ENCODE data around the gene SPNS2.
"Not testable (repeated sequence)": the region's sequence is repeated elsewhere in the genome, so short reads cannot be mapped to it uniquely, and the experiment has no call there.

Gene SPNS2

DNA sequence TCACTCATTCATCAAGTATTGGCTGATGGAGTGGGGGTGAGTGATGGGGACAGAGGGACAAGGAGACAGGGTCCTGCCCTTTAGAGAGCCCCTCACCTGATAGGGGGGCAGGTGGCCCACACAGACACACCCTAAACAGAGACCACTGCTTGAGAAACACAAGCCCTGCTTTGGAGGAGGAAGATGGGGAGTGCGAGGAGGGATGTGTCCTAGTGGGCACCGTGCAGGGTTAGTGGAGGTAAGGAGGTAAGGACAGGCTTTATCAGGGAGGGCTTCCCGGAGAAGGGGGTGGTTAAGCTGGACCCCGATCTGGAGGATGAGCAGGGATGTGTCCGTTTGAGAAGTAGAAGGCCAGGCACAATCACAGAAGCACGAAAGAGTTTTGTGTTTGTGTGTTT is 77.5 kb downstream of the SPNS2 start:
- DNase-seq, result no peak

DNA sequence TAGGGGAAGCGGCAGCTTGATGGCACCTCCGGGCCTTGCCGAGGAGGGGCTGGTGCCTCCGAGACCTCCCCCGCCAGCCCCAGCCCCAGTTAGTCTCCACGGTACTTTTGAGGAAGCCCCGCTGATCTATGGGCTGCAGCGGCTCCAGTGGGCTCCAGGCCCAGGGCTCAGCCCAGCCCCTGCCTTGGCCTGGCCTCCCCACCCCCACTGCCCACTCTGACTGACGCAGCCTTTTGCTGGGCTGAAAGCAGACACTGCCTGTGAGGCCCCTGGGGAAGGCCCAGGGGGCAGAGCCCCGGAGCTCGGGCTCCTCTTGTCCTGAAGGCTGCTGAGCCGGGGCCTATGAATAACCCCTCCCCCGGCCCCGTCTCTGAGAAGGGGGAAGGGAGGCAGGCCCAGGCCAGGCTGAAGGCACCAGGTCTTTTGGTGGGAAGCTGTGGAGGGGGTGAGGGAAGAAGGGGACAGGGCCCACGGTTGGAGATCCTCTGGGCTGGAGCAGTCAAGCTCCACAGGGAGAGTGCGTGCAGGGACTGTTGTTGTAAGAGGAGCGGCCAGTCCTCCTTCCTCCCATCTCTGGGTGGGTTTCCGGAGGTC is 78.1 kb downstream of the SPNS2 start:
- DNase-seq, result no peak

DNA sequence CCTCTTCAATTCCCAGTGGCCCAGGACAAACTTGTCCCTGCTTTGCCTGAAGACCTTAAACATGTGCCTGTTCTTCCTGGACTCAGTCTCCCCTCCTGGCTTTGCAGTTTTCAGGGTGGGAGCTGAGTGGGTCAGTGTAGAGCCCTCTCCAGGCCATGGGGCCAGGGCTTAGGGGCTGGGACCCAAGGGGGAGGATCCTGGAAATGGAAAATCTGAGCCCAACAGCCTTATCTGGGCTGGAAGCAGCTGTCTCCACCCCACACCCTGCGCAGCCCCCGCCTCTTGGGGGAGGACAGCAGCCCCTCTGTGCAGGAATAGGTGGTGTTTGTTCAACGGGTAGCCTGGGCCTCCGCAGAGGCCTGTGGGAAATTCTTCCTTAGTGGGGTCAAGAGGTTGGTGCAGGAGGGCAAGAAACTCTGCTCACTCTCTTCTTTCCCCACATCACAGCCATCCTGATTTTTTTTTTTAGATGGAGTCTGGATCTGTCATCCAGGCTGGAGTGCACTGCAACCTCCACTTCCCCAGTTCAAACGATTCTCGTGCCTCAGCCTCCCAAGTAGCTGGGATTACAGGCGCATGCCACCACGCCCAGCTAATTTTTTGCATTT is 78.8 kb downstream of the SPNS2 start:
- DNase-seq, result no peak

DNA sequence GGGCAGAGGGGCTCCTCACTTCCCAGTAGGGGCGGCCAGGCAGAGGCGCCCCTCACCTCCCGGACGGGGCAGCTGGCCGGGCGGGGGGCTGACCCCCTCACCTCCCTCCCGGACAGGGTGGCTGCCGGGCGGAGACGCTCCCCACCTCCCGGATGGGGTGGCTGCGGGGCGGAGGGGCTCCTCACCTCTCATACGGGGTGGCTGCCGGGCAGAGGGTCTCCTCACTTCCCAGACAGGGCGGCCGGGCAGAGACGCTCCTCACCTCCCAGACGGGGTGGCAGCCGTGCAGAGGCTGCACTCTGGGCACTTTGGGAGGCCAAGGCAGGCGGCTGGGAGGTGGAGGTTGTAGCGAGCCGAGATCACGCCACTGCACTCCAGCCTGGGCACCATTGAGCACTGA is 79.7 kb downstream of the SPNS2 start:
- DNase-seq, result not testable (repeated sequence)

DNA sequence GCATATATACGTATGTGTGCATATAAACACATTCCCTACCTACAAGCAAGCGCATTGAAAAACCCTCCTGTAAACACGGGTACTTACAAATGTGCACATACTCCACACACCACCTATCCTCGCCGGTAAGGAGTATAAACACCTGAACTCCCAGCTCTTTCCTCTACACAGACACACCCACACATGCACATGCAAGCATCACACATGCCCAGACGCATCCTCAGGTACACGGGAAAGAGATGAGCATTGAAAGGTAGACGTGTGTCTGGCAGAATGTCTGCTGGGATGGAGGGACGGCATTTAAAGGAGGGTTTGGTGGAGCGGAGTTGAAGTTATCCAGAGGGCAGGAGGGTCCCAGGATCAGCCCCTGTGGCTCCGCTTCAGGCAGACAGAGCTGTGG is 81.0 kb downstream of the SPNS2 start:
- no peak for DNase-seq

DNA sequence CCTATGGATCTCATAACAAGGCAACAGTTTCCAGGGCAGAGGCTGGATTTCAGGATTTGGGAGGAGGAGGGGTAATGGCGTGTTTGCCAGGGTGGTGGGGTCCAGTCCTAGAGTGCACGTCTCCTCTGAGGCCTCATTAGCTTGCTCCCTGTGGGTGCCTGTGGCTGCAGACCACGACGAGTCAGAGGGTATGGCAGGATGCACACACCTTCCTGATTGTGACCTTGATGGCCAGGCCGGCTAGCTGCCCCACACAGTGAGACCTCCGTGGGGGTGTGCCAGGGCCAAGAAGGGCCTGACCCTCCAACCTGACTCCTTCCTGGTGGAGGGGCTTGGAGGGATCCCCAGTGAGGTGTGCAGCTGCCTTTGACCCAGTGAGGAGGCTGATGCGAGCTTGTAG is 81.6 kb downstream of the SPNS2 start:
- no peak for DNase-seq

DNA sequence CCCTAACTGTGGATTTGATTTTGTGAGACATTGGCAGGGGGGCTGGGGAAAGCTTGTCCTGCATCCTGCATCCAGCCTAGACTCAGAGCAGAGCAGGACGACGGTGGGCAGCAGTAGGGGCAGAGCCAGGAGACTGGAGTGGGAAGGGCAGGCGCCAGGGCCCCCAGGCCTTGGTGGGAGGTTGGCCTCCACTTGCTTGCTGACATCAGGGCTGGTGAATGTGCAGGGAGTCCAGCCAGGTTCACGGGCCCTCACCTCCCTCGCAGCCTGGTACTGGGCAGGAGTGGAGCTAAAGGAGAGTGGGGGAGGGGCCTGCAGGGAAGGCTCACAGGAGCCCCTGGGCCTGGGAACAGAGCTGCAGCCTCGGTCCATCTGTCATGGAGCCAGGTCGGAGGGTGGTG is 83.4 kb downstream of the SPNS2 start:
- DNase-seq, result no peak

DNA sequence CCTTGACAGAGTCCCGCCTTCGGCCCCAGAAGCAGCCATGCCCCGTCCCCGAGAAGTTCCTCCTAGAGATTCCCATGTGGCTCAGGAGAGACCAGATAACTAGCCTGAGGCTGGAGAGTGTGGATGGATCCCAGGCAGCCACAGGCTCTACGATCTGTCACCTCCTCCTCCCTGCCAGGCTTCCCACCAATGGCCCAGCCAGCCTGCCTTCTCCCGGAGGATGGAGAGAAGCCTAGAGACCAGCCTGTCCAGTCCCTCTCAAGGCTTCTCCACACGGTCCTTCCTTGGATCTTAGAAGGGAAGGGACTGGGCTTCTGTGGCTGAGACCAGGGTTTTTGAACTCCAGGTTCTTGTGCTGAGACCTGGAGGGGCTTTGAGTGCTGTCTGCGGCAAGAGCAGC is 84.0 kb downstream of the SPNS2 start:
- DNase-seq, result no peak

DNA sequence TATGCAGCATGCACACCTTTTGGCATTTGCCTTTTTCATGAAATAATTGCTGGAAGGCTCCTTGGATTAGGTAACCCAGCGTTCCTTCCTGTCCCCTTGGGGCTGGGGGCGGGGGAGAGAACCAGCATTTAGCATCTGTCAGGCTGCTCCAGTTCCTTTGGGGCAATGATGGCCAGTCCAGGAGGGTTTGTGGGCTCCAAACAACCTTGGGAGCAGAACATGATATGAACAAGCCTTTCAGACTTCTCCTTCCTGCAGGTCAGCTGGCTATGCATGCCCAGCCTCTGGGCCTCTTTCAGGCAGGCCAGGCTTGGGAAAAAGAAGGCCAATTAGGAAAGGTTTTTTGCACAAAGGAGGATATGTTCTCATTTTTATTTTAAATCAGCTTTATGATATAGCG is 84.5 kb downstream of the SPNS2 start:
- DNase-seq, result no peak

DNA sequence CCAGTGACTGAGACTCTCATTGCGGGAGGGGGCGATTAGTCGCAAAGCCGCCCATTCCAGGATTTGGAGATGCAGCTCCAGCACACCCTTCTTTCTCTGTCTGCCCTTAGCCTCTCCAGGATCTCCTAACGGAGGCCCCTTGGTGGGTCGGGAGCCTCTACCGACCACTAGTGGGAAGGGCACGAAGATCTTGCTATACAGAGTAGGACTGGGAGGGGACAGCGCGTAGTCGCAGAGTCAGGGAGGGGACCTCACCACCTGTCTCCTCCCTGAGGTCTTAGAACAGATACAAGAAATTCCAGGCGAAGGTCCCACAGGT is 85.1 kb downstream of the SPNS2 start:
- no peak for DNase-seq

DNA sequence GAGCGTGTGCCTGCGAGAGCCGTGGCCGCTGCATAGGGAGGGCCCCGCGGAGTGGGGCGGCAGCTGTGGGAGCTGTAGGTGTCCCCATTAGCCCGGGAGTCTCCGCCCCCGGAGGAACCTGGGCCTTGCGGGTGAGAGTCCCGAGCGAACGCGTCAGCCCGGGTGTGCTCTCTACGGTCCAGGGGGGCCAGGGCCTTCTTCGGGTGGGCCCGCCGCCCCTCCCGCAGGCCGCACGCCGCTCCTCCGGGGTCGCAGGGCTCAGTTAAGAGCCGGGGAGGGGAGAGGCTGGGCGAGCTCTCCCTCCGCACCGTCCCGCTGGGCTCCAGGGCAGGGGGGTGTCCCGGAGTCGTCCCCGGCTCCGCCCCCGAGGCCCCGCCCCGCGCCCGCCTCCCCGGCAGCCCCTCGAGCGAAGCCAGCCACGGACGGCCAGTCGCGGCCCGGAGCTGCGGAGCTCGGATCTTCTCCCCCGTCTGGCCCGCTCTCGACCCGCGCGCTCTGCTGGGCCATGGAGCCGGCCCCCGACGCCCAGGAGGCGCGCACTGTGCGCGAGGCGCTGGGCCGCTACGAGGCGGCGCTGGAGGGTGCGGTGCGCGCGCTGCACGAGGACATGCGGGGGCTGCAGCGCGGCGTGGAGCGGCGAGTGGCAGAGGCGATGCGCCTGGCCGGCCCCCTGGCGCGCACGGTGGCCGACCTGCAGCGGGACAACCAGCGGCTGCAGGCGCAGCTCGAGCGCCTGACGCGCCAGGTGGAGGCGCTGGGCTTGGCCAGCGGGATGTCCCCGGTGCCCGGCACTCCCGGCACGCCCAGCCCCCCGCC is 85.6 kb downstream of the SPNS2 start, which contains the start of gene SMTNL2:
Gene SMTNL2 (plus strand): TSS at position 429 of the 816 bp plus-strand sequence. CDS start 77 bp downstream, at position 506.
- no peak for DNase-seq

DNA sequence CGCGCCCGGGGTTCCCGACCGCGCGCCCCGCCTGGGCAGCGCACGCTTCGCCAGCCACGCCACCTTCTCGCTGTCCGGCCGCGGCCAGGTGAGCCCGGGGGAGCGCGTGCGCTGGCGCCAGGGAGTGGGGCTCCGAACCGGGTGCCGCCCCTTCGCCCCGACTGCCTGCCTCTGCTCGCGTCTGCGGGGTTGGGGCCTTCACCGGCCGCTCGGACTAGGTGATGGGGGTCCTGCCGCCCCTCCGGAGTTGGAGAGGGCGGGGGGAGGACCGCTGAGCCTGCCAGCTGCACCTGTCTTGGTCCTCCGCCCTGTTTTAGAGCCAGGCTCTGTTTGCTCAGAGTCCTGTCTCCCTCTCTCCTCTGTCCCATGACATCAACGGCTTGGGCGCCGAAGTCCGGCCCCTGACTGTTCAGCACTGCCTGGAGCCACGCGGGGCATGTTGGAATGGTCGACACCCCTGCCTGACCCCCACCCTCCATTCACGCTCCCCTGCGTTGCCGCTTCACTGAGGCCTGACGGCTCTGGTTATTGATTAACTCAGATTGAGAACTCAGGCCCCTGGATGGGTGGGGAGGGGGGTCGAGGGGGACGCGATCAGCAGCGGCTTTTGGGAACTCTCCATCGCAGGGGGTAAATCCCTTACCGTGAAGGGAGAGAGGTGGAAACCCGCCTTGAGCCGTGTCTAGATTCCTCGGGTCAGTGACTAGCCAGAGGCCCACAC is 86.4 kb downstream of the SPNS2 start:
- DNase-seq, result no peak

DNA sequence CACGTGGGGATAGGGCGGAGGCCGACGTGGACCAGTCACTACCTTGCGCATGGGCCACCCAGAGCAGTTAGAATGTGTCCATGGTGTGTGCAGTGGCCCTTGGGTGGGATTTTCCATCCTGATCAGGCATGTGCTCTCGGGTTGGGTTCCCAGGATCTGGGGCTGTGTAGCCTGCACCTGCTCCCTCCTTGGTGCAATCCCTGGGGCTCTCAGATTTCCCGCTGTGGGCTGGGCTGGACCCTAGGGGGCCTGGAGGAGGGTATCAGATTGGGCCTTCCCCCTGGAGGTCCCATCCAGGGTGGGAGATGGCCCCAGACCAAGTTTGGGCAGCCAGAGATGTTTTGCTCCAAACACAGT is 86.9 kb downstream of the SPNS2 start:
- DNase-seq, result no peak

DNA sequence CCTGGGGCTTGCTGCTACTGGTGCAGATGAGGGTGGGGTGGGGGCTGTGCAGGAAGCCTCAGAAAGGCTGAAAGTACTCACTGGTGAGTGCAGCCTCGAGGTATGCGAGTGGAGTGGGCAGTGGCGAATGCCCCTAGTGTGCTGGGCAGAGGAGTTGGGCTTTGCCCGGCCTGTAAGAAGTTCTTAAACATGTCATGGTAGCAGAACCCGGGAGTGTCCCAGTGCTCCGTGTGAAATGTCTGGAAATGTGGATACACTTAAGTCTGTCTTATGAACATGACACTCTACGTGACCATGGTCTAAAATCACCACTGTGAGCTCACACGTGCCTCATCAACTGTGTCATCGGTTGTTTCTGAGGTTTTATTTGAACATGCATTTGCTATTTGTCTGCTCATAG is 87.4 kb downstream of the SPNS2 start:
- no peak for DNase-seq

DNA sequence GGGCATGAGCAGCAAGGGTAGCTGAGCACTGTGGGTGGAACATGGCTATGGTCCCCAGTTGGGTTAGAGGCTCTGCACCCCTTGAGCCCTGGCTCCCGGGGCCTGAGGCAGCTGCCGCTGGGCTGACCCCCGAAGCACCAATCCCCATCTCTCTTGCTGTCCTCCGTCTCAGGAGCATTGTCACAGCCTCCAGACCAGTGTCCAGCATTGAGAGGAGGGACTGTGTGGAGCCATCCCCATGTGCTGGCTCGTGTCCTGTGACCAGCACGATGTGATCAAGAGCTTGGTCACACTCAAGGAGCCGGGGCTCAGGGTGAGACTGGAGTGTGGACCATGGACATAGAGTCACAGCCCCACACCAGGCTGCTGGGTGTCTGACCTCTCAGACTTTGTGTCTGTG is 88.5 kb downstream of the SPNS2 start:
- no peak for DNase-seq

DNA sequence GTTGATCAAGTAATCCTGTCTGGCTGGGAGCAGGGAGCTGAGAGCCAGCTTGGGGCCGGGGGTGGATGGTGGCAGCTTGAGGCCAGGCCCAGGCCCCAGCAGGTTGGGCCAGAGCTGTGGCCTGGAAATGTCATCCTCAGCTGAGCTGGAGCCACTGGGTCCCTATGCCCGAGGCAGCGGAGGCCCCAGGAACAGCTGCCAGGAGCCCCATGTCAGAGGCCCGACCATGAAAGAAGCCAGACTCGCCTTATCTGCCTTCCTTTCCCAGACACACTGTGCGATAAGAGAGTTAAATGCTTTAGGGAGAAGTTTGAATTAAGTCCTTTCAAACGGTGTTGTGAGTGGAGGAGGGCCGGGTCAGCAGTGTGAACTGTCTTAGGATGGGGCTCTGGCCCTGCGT is 89.1 kb downstream of the SPNS2 start:
- no peak for DNase-seq

DNA sequence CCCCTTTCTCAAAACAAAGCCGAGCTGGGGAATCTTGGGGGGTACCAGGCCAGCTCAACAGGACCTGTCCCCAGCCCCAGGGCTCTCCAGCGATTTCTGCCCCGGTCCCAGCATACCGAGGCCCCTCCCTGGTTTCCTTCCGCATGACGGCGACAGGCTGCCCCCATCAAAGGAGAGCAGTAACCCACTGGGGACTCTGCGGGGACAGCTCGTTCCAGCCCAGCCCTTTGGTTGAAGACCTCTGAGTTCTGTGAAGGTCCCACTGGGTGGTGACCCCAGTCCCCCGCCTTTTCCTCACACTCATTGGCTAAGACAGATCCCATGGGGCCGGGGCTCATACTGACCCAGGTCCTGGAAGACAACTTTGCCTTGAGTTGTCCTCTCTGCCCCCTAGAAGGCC is 89.7 kb downstream of the SPNS2 start:
- no peak for DNase-seq

Measured in cerebellar nuclear complex (tissue), 1 donor.